ENCODE results near the gene RALGAPA2. TPM values are rescaled to one million over a fixed set of nuclear protein-coding genes. Genes with fewer than 3 reads are reported as not detected.

RALGAPA2 gene
- total RNA-seq, 4 donors from 2014 or later: 20.1 to 27.7 (median 23.0) TPM

DNA sequence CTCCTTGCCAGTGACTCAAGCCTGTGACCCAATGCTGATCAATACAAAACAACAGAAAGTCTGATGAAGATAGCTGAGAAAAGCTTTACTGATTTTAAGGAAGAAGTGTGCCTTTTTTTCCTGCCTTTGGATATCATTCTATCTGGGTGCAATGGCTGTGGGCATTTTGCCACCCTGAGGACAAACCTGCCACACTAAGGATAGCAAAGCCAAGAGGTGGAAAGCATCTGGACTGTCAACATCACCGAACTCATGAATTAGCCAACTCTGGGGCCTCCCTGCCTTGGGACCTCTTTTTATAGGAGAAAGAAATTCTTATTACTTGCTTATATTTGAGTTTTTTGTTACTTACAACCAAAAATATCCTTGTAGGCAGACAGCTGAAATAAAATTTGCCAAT is 19.9 kb downstream of the RALGAPA2 start:
- WGBS: 82% methylated on average over 1 of the region's 1 CpG
- Histone ChIP-seq H3K36me3 (no peaks in the 10 kb centered on the region), H3K4me3 (no peak overlapping the region), H3K27ac (replicated peaks in 1 of 4) (no peak overlapping the region), H3K4me1 (peaks cover 8 to 45% (median 34%) of the 10 kb centered on the region in 4 donors), H3K27me3 (no peaks in the 10 kb centered on the region), H3K9me3 (no peaks in the 10 kb centered on the region)
- intact Hi-C loops (cut with DNase I): no loop called here
- no peak for DNase-seq (ENCODE audit: extremely low spot score)
- no peak for TF ChIP-seq POLR2A (IDR thresholded peaks at IDR 0.05; ENCODE audit: low read depth)

DNA sequence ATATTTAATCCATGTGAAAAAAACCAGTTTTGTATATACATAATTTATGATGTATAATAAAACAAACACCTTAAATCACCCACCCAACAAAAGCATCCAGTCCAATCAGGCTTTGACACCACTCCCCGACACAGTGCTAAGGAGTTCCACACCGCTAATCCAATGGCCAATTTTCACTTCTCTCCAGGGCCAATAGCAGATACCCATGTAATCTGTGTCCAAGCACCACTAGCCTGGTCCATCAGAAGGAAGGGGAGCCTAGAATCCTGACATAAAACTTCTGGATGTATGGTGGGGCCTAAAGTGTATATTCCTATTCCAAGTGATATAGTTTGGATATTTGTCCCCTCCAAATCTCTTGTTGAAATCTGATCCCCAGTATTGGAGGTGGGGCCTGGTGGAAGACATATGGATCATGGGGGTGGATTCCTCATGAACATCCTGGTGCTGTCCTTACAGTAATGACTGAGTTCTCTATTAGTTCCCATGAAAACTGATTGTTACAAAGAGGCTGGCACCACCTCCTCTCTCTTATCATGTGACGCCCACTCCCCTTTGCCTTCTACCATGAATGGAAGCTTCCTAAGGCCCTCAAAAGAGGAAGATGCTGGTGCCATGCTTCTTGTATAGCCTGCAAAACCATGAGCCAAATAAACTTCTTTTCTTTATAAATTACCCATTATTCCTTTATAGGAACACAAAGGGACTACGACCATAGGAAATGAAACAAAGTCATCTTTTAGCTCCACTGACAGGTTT is 20.8 kb downstream of the RALGAPA2 start:
- peak; percentile 29 for DNase-seq (ENCODE audit: extremely low spot score)
- intact Hi-C loops (cut with DNase I): no loop called here
- Histone ChIP-seq H3K4me1 (peaks cover 6 to 52% (median 33%) of the 10 kb centered on the region in 4 donors), H3K36me3 (no peaks in the 10 kb centered on the region), H3K27ac (replicated peaks in 1 of 4) (no peak overlapping the region), H3K4me3 (no peak overlapping the region), H3K9me3 (no peaks in the 10 kb centered on the region), H3K27me3 (no peaks in the 10 kb centered on the region)
- TF ChIP-seq POLR2AphosphoS5 (IDR thresholded peaks at IDR 0.05) (no peak), POLR2A (IDR thresholded peaks at IDR 0.05; ENCODE audit: low read depth) (no peak), EP300 (IDR thresholded peaks at IDR 0.05) (no peak)
- TF ChIP-seq, protein P1, sequence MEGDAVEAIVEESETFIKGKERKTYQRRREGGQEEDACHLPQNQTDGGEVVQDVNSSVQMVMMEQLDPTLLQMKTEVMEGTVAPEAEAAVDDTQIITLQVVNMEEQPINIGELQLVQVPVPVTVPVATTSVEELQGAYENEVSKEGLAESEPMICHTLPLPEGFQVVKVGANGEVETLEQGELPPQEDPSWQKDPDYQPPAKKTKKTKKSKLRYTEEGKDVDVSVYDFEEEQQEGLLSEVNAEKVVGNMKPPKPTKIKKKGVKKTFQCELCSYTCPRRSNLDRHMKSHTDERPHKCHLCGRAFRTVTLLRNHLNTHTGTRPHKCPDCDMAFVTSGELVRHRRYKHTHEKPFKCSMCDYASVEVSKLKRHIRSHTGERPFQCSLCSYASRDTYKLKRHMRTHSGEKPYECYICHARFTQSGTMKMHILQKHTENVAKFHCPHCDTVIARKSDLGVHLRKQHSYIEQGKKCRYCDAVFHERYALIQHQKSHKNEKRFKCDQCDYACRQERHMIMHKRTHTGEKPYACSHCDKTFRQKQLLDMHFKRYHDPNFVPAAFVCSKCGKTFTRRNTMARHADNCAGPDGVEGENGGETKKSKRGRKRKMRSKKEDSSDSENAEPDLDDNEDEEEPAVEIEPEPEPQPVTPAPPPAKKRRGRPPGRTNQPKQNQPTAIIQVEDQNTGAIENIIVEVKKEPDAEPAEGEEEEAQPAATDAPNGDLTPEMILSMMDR (IDR thresholded peaks at IDR 0.05): no peak
- 87% methylated on average over 4 of the region's 4 CpGs for WGBS

DNA sequence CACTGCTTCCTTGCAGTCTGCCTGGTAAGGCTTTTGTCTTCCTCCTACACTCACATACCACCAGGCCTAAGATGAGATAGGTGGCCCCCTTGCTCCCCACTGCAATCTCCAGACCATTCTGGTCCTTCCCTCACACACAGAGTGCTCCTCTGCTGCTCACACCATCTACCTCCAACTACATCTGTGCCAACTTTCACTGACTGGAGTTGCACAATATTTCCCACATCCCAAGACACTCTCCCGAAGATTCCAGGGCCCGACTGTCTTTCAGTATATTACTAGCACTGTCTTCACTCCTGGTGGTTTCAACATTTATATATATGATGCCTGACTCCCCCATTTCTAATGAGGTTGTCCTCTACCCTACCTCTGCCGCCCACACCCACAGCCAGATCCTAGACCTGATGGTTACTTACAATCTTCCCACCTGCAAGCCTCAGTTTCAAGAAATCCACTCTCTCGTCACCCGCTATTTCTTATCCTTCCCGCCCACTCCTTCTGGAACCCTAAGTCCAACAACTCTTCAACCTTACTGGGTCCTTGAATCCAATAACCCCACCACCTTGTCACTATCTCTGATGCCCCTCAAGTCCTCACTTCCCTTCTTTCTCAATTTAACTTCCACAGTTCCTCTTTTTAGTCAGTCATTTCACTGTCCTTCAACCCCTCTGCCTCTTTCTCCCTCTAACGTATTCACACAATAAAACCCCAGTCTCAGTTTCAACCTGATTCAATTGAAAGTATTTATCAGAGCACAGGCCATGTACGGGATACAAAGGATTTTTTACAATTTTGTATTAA is 21.6 kb downstream of the RALGAPA2 start:
- no peak for DNase-seq (ENCODE audit: extremely low spot score)
- Histone ChIP-seq H3K9me3 (no peaks in the 10 kb centered on the region), H3K36me3 (no peaks in the 10 kb centered on the region), H3K4me1 (peaks cover 0 to 50% (median 25%) of the 10 kb centered on the region in 4 donors), H3K27ac (replicated peaks in 1 of 4) (no peak overlapping the region), H3K27me3 (no peaks in the 10 kb centered on the region), H3K4me3 (no peak overlapping the region)
- 91% methylated on average over 8 of the region's 8 CpGs for WGBS
- TF ChIP-seq POLR2AphosphoS5 (IDR thresholded peaks at IDR 0.05) (no peak), POLR2A (IDR thresholded peaks at IDR 0.05; ENCODE audit: low read depth) (no peak), EP300 (IDR thresholded peaks at IDR 0.05) (no peak)
- TF ChIP-seq, protein P1 (IDR thresholded peaks at IDR 0.05): no peak
- intact Hi-C loops (cut with DNase I): no loop called here

DNA sequence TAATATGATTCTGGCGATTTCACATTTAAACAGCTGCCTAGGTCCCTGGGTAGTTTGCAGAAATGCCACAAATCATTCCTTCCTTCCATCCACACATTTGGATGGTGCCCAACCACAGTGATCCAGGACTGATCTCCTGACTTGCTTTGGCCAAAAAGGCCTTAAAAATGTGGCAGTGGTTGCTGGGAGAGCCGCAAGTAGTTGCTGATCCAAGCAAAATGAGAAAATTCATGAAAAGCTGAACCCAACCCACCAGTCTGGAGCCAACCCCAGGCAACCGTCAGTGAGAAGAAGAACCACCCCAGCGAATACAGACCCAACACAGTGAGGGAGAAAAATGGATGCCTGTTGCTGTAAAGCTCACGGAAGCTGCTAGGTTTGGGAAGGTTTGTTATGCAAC is 25.1 kb downstream of the RALGAPA2 start:
- Histone ChIP-seq H3K4me3 (no peak overlapping the region), H3K27me3 (no peaks in the 10 kb centered on the region), H3K36me3 (no peaks in the 10 kb centered on the region), H3K4me1 (peaks cover 0 to 48% (median 16%) of the 10 kb centered on the region in 4 donors), H3K9me3 (no peaks in the 10 kb centered on the region), H3K27ac (replicated peaks in 1 of 4) (no peak overlapping the region)
- intact Hi-C loops (cut with DNase I): no loop called here
- TF ChIP-seq EP300 (IDR thresholded peaks at IDR 0.05) (no peak), POLR2A (IDR thresholded peaks at IDR 0.05; ENCODE audit: low read depth) (no peak), POLR2AphosphoS5 (IDR thresholded peaks at IDR 0.05) (no peak)
- TF ChIP-seq, protein P1 (IDR thresholded peaks at IDR 0.05): no peak
- 91% methylated on average over 5 of the region's 5 CpGs for WGBS
- no peak for DNase-seq (ENCODE audit: extremely low spot score)

DNA sequence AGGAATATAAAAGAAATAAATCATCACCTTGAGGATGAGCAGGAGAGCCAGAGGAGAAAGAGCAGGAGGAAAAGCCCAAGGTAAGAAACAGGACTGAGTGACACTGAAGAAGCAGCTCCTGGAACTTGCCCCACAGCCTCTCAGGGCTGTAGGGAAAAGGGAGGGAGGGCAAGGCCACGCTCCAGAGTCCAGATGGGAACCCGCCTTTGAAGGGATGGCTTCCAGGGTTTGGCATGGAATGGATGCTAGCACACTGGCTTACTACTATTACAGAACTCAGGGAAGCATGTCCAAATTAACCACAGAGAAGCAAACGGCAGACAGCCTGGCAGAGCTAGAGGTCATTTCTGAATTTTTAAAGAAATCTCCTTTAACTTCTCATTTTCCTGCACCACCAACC is 26.8 kb downstream of the RALGAPA2 start:
- no peak for DNase-seq (ENCODE audit: extremely low spot score)
- no peak for TF ChIP-seq POLR2AphosphoS5 (IDR thresholded peaks at IDR 0.05)
- TF ChIP-seq EP300 (IDR thresholded peaks at IDR 0.05): no peak
- TF ChIP-seq, protein P1 (IDR thresholded peaks at IDR 0.05): no peak
- TF ChIP-seq POLR2A (IDR thresholded peaks at IDR 0.05; ENCODE audit: low read depth): no peak
- peaks cover 0 to 44% (median 12%) of the 10 kb centered on the region in 4 donors for H3K4me1 ChIP-seq
- H3K27ac ChIP-seq (replicated peaks in 1 of 4): no peak overlapping the region
- intact Hi-C loops (cut with DNase I): no loop called here
- no peaks in the 10 kb centered on the region for H3K27me3 ChIP-seq
- H3K36me3 ChIP-seq: no peaks in the 10 kb centered on the region
- 84% methylated on average over 3 of the region's 3 CpGs for WGBS
- no peaks in the 10 kb centered on the region for H3K9me3 ChIP-seq
- H3K4me3 ChIP-seq: no peak overlapping the region

Data from esophagus muscularis mucosa (tissue), 4 donors.